GM12874 (cell line): ENCODE data around the gene SLC37A1.

Experiments
- TF ChIP-seq, protein P1 (sequence below): IDR thresholded peaks from 2 replicates; pipeline ENCODE4 v1.5.1; 2011; ENCODE audit warnings: low read depth, mild to moderate bottlenecking, control low read depth, low read length, moderate library complexity; ENCODE audit not compliant: insufficient read depth

Gene SLC37A1

DNA sequence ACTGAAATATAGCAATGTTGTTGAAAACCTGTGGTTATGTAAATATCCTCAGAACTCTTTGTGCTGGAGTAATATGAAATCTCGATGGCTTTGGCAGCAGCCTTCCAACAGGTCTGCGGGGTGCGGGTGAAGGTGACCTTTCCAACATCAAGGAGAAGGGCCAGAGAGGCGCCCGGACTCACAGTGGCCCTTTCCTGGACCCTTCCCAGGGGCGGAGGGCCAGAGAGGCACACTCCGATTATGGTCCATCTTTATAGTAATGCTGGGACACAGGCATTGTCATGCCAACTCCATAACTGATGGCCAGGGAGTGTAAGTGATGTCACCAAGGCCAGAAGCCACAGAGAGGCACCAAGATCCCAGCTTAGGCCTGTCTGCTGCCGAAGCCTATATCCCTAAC lies 18.1 kb downstream of the SLC37A1 start:
- TF ChIP-seq, protein P1, sequence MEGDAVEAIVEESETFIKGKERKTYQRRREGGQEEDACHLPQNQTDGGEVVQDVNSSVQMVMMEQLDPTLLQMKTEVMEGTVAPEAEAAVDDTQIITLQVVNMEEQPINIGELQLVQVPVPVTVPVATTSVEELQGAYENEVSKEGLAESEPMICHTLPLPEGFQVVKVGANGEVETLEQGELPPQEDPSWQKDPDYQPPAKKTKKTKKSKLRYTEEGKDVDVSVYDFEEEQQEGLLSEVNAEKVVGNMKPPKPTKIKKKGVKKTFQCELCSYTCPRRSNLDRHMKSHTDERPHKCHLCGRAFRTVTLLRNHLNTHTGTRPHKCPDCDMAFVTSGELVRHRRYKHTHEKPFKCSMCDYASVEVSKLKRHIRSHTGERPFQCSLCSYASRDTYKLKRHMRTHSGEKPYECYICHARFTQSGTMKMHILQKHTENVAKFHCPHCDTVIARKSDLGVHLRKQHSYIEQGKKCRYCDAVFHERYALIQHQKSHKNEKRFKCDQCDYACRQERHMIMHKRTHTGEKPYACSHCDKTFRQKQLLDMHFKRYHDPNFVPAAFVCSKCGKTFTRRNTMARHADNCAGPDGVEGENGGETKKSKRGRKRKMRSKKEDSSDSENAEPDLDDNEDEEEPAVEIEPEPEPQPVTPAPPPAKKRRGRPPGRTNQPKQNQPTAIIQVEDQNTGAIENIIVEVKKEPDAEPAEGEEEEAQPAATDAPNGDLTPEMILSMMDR: no peak

- TF ChIP-seq, protein P1: no peak
These were observed 19.0 kb downstream of the SLC37A1 start for GRCh38 chr21:42532466-42533181.

- TF ChIP-seq, protein P1: no peak
These were observed 19.8 kb downstream of the SLC37A1 start for GRCh38 chr21:42533306-42533962.

DNA sequence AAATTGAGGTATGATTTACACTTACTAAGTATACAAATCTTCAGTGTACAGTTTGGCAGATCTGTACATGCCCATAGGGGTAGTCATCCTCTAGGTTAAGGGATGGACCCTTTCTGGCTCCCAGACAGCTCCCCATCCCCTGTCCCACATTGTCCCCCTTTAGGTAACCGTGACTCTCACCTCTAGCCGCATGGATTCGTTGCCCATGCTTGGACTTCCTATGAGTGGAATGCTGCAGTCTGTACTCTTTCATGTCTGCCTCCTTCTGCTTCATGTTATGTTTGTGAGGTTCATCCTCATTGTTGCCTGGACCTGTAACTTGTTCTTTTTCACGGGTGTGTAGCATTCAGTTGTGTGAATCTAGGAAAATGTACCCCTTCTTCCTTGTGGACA lies 20.3 kb downstream of the SLC37A1 start:
- TF ChIP-seq, protein P1: no peak

GRCh38 chr21:42534421-42535378 lies 21.0 kb downstream of the SLC37A1 start:
- TF ChIP-seq, protein P1: no peak

DNA sequence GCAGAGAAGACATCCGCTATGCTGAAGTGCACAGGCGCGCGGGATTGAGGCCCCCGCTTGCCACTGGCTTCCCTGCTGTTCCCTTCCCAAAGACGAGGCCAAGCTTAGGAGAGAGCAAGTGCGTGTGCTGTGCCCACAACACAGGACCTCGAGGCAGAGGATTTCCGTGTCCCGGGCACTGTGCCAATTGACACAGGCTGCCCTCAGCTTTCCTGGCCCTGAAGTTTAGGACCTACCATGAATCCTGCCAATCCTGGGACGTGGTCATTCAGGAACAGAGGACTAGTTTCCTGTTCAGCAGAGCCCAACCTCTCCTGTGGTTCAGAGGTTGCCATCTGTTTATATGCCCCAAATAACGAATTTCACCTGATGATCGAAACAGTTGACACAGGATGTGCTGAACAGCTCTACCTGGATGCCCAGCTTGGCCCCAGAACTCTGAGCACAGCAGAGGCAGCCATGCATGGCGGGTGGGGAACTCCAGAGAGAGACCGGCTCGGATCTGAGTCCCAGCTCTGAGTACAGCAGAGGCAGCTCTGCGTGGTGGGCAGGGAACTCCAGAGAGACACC lies 22.0 kb downstream of the SLC37A1 start:
- TF ChIP-seq, protein P1: no peak

GRCh38 chr21:42536601-42537000 lies 22.9 kb downstream of the SLC37A1 start:
- TF ChIP-seq, protein P1: no peak
